Activated CD8-positive, alpha-beta memory T cell treated with anti-CD3 and anti-CD28 coated beads, Interleukin-2, amount 50 U/mL, for 24 hours (primary cell): ENCODE measurements around the gene YARS2.

Experiments used
- DNase-seq: peaks from one replicate; pipeline ENCODE4 v3.0.0-alpha.2; 2020; ENCODE audit errors: extremely low read depth

YARS2 gene

DNA sequence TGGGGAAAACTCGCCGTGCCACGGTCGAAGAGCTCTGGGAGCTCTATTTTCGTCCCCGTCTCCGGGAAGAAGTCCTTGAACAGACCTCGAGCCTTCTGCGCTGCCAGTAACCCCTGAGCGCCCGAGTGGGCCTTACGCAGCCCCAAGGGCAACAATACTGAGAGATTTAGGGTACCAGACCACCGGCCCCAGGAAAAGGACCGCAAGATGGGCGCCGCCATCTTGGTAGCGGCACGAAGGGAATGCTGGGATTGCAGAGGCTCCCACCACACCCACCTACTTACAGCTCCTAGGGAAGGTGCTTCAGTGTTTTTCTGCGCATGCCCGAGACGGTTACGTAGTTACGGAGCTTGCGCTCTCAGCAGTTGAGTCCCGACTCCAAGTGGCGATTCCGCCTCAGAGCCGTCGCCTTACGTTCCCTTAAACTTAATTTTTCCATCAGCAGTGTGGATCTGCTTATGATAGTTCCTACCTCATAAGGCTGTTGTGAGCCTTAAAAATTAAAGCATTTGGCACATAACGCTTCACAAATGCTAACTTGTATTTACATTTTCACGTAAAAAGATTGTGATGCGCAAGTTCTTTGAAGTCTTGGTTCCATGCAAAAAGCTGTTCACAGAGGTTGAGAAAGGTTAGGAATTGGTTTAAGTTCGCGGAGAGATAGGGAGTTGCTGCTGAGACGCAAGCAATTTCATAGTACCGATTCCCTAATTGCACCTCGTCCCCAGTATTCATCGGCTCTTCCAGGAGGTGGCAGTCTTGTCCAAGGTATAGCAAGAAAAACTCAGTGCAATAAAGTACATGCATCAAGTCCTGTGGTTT, at the start of gene YARS2:
Gene YARS2 (minus strand): TSS at position 244 of the 822 bp plus-strand sequence. CDS start 23 bp downstream, at position 221.
- DNase-seq = peak; percentile 83

DNA sequence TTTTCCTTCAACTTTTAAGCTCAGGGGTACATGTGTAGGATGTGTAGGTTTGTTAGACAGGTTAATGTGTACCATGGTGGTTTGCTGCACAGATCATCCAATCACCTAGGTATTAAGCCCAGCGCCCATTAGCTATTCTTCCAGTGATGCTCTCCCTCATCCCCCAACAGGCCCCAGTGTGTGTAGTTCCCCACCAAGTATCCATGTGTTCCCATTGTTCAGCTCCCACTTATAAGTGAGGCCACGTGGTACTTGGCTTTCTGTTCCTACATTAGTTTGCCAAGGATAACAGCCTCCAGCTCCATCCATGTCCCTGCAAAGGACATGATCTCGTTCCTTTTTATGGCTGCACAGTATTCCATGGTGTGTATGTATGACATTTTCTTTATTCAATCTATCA, 48.6 kb upstream of the YARS2 start:
- DNase-seq = no peak

DNA sequence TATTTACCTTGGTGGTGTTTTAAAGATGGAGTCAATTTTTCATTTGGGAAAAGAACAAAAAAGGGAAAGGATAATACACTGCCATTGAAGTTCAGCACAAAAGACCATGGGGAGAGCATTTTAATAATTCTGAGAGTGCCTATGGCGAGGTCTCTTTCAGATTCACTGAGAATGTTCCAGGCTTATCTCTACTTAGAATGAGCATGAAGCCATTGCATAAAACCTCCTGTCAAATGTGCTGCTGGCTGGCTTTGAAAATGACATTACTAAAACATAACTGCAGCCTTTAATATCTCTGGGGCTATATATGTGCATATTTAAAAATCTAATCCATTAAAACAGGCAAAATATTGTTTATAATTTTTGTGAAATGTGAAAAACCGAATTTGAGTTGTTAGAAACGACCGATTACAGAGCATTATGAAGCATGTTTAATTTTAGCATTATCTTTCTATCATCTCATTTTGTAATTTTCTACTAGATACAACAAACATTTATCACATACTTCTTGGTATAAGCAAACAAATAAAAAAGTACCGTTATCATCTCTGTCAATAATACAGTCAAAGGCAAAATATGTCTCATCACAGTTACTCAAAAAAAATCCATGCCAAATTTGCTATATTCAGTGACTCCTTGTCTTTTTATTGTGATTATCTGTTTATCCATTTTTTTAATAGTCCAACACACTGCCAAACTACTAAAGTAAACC, 45.7 kb upstream of the YARS2 start:
- no peak for DNase-seq

DNA sequence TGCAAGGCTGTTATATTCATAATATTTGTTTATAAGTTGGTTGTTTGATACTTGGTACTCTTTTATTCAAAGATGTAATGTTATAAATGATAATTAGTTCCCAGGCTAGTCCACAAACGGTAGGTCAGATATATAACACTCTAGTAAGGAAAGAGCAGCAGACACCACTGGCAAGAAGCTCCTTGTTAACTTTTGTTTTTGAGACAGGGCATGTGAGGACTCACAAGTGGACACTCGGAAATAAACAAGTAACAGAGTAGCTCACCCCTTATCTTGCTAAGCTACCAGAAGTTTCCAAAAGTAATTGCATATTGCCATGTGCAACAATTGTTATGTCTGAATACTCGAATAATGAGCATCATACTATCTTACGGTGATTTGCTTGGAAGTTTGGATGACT, 38.6 kb upstream of the YARS2 start:
- no peak for DNase-seq

DNA sequence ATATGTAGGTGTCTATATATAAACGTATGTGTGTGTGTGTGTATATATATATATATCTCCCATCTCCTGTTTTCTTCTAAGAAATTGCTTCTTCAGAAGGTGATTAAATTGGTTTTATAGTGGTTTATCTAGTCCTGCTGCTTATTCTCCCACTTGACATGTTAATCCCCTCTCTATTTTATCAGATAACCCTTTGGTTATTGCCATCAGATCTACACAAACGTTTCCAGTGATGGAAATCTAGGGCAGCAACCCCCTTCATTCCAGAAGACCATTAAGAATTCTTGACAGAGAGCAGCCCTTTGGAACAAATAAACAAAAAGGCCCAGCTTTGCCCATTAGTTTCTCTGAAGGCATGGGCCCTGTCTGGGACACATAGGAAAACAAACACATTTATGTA, 34.2 kb upstream of the YARS2 start:
- DNase-seq = no peak

DNA sequence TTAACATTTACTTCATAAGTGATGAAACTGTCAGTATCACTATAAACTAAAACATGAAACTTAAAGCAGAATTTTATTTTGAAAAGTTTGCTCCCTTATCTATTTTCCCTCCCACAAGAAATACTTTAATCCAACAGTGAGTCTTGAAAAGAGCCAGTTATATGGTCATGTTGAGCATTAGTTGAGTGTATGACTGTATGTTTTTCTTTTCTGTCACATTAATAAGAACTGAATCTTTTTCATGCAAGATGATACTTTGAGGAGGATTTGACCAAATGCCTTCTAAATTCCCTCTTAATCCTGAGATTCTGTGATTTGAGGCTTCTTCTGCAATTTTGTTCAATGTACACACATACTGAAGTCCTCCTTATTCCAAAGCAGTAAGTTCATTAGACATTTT, 33.7 kb upstream of the YARS2 start:
- no peak for DNase-seq

DNA sequence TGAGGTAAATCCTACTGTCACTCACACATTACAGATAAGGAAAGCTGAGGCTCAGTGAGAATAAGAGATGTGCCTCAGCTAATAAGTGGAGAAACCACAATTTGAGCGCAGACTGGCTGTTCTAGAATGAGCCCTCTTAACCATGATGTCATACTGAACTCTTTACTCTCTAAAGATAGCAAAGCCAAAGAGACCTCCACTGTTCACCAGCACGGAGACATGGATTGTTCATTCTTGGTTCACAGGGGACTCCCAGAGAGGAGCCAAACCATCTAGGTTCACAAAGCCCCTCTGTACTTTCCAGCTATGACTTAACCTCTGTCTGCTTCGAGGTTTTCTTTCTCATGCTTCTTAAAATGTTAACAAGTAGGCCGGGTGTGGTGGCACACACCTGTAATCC, 32.7 kb upstream of the YARS2 start:
- no peak for DNase-seq

DNA sequence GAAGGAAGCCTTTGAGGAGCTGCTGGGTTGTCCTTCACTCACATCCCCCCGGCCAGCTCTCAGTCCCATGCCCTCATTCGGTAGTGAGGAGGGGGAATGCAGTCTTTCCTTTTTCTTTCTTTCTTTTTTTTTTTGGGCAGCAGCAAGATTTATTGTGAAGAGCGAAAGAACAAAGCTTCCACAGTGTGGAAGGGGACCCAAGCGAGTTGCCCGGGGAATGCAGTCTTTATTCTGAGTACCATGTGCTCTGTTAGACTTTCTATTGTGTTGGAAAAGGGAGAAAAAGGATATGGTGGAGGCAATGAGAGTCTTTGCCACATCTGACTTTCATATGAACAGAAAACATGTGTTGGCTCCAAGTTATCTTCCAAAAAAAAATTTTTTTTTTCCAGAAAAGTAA, 29.9 kb upstream of the YARS2 start:
- no peak for DNase-seq

DNA sequence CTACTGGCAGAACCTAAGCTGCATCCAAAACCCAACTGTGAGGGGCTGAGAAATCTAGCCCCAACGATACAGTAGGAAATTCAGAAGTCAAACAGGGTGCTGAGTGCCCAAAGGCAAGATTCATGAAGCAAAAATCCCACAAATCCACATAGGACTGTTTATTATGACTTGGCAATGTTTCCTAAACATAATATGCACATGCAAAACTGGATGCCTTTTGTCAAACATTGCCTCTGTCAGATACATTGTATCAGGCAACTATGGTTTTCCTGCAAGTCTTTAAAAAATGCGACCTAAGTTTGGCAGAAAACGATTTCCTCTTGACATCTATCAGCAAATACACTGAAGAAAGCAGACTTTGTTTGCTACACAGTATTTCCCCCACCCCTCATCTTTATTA, 27.3 kb upstream of the YARS2 start:
- no peak for DNase-seq

DNA sequence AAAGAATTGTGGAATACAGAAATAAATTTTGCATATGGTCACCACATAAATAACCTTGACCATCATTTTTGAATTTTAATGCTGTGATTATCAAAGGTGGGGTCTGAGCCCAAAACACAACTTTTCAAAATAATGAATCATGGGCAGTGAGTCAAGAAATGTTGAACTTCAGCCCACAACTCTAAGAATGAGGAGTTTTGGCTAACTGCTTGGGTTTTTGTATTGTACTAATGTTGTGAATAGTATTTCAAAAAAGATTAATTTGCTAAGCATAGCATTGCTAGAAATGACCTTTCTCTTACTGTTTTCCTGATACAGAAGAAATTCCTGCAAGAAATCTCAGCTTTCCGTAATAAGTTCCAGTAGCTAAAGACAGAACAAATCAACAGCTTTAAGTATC, 24.4 kb upstream of the YARS2 start:
- DNase-seq = no peak

DNA sequence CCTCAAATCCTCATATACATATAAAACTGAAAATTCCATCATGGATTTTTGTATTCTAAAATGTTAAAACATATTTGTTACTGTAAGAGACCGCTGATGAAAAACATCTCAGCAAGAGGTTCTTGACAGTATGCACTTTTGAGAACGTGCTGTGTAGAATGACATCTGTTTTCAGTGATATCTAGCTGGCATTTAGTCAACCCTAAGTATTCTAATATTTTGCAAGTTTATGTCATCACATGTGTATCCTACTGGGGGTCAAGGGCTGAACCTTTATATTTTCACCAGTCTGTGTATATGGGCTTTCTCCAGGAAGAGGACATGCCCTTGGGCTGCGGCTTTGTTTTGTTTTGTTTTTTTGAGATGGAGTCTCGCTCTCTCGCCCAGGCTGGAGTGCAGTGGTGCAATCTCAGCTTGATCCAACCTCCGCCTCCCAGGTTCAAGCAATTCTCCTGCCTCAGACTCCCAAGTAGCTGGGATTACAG, 22.0 kb upstream of the YARS2 start:
- no peak for DNase-seq

DNA sequence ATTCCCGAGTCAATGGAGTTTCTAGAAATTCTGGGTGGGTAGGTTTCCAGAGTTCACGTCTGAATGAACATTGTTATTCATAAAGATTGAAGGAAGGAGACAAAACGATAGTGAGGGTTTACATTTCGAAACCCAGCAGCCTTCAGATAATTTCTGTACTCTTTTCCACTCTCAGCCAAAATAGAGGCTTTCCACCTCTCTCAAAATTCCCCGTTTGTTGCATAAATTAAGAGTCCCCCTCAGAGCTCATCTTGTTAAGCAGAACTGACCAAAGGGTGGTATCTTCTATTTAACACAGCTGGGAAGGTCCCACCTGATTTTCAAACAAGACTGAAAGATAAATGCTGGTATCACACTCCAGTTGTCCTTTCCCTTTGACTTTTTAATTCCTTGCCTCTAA, 21.5 kb upstream of the YARS2 start:
- DNase-seq = no peak

DNA sequence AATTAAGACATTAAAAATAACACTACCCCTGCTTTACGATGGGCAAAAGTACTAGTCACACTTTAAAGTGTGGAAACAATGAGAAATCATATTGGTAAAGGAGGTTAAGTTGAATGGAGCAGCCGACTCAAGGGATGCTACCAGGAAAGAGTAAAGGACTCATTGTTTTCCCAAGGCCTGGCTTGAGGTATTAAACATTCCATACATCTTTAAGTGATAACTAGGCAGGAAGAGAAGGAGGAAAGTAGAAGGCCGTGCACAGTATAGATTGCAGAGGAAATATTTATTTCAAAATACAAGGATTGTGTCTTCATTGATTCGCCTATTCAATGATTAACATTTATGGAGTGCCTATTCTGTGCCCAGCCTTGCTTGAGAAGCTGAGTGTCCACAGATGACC, 20.6 kb upstream of the YARS2 start:
- no peak for DNase-seq

DNA sequence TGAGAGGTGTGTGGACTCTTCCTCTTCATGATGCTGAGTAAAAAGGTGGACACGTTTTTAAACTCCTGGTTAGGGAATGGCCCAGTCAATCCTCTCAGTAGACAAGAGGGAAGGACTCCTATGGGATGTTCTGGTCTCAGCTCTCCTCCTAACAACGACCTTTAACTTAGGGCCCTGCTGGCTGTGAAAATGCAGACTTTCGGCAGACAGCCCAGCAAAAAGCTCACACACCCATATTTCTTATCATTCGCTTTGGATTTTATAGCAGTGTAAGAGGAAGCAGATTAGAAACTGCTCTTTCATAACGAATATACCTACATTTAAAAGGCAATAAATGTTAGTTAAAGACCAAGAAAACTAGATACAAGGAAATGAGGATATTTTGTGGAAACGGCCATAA, 18.0 kb upstream of the YARS2 start:
- DNase-seq = no peak

DNA sequence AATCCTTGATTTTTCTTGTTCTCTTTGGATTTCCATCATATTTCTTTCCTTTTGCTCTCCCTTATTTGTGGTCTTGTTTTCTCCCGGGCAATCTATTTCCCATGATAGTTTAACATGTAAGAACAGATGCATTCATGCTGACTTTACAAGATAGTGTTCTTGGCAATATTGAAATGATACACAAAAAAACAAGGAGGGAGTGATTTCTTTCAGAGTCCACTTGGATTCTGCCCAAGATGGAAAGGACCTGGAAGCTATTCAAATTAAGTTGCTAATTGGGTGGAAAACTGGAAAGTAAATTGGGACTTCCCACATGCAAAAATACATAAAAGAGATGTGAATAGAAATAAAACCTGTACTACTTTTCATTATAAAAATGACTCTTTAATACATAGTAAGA, 14.4 kb upstream of the YARS2 start:
- DNase-seq = no peak

DNA sequence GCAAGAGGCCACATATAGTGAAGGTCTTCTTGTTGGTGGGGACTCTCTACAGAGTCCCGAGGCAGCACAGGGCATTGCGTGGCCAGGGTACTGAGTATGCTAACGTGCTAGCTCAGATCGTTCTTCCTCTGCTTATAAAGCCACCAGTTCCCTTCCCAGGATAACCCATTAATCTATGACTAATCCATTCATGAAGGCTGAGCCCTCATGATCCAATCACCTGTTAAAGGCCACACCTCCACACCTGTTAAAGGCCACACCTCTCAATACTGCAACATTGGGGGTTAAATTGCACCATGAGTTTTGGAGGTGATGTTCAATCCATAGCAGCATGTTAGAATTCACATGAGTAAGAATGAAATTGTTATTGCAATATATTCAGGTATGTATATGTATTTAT, 12.8 kb upstream of the YARS2 start:
- no peak for DNase-seq

DNA sequence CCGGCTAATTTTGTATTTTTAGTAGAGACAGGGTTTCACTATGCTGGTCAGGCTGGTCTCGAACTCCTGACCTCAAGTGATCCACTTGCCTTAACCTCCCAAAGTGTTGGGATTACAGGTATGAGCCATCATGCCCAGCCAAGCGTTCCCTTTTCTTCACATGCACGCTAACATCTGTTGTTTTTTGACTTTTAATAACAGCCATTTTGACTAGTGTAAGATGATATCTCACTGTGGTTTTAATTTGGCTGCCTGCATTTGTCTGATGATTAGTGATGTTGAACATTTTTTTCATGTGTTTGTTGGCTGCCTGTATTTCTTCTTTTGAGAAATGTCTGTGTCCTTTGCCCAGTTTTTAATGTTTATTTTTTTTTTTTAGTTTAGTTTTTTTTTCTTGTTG, 10.2 kb upstream of the YARS2 start:
- no peak for DNase-seq

DNA sequence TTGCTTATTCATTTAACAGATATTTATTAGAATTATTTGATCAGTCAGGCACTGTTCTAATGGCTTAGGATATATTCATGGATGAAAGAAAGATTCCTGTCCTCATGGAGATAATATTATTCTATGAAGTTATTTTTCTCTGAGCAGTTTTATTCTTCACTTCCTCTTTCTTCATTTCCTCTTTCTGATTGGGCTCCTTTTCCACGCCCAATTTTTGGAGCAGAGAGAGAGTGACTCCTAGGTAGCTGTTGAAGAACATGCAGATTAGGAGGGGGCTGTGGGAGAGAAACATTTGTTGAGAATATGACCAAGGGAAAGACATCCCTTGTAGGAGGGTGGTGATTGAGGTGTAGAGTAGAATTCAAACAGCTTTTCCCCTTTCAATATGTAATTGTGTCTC, 6.0 kb upstream of the YARS2 start:
- no peak for DNase-seq

DNA sequence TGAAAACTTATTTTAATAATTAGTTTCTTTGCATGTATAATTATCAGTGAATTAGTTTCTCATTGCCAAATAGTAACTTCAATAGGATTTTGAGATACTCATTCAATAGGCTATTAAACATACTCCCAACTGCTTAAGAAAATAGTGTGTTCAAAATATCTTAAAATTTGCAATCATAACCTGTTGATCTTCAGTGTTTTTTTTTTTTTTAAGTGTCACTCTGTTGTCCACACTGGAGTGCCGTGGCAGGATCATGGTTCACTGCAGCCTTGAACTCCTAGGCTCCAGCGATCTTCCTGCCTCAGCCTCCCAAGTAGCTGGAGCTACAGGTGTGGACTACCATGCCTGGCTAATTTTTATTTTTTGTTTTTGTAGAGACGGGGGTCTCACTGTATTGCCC, 1.5 kb upstream of the YARS2 start:
- DNase-seq = no peak

DNA sequence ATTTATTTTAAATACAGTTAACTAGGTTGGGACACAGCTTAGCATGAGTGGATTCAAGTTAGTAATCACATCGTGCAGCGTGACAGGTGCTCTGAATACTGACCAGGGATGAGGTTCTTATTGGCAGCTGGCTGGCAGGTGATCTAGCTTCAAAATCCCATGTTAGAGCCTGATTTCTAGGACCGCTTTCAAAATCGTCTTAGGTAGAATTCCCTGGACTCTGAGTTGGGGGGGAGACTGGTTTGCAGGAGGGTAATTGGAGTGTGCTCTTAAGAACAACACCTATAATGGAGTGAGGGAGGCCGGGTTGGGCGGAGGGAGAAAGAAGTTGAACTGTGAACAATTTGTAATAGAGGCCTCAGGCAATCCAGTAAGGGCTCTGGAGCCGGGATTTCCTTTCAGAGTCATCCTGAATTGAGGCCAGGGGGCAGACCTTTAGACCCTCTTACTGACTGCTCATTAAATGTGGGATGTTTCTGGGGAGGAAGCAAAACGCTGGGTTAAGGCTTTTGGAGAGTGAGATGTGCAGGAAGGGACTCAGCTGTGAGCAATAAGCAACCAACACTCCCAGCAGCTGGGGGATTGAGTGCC, 874 bp upstream of the YARS2 start:
- no peak for DNase-seq

DNA sequence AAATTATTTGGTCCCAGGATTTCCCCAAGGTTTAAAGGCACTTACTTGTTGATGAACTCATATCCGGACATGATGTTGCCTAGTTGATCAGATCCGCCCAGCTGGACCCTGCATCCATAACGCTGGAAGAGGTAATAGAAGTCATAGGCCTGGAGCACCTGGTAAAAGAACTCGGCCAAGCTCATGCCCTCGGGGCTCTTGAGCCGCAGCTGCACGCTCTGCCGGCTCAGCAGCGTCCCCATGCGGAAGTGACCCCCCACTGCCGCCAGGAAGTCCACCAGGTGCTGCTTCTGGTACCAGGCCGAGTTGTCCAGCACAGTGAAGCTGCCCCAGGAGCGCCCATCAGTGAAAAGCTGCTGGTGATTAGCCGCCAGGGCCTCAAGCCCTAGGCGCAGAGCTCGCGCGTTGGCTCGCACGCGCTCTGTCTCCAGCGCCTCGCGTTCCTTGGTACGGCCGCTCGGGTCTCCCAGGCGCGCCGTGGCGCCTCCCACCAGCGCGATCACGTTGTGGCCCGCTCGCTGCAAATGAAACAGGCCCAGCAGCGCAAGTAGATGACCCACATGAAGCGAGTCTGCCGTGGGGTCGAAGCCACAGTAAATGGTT, 545 bp downstream of the YARS2 start:
- peak; percentile 32 for DNase-seq

DNA sequence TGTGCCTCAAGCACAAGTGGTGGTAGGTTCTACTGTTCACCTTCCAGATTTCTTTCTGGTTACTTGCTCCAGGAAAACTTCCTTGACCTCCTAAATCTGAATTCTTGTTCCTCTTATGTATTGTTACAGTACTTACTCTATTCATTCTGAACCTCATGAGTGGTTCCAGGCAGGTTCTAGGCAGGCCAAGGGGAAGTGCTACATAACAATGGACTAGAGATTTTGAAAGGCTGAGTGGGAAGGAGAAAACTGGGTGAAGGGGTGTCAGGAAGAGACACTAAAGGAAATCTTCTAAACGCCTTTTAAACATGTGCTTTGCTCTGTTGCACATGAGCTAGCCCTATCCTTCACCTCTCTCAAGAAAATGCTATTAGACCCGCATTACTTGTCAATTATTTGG, 1.6 kb downstream of the YARS2 start:
- DNase-seq = no peak

DNA sequence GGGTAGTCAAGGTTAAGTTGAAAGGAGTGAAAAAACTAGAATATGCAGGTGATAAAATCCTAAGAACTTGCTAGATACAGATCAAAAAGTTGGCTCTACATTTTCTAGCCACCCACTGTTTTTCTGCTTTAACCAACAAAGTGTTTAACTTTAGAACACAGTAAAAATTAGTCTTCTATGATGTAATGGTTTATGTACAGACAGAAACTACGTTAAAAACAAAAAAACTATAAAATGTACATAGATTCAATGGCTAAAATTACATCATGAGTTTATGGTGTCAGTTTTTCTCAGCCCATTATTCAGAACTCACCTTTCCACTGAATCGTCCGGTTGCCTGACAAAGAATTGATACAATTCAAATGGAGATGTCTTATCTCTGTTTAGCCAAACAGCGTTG, 2.1 kb downstream of the YARS2 start:
- no peak for DNase-seq
